Esophagus squamous epithelium (tissue), 5 donors: Measurements from ENCODE around the gene PDSS2. TPM values are rescaled to one million over a fixed set of nuclear protein-coding genes. Genes with fewer than 3 reads are reported as not detected.
"Not testable (repeated sequence)": the region's sequence is repeated elsewhere in the genome, so short reads cannot be mapped to it uniquely, and the experiment has no call there.

Source experiments
- DNase-seq: peaks from one replicate; lab custom pipeline; 2025; lab: John Stamatoyannopoulos, UW
- H3K27ac ChIP-seq, 4 donors: fragments of 200-600 bp; sonication (generic); one replicate each; pipeline ENCODE4 v1.5.1; 2016 to 2019; ENCODE audit warnings: mild to moderate bottlenecking in 1 of 4
- H3K27me3 ChIP-seq, 4 donors: fragments of 200-600 bp; sonication (generic); 1 replicate in 3 of 4; 2 replicates in 1 of 4; pipeline versions ENCODE4 v1.5.1 to v1.6.0; 2017 to 2021; ENCODE audit warnings: antibody characterized with exemption in 1 of 4
- H3K36me3 ChIP-seq, 3 donors: fragments of 200-600 bp; sonication (generic); one replicate each; pipeline ENCODE4 v1.5.1; 2016 to 2019
- H3K4me1 ChIP-seq, 3 donors: fragments of 200-600 bp; sonication (generic); one replicate each; pipeline ENCODE4 v1.5.1; 2017 to 2019
- H3K4me3 ChIP-seq, 4 donors: fragments of 200-600 bp; sonication (generic); 1 replicate in 3 of 4; 2 replicates in 1 of 4; pipeline ENCODE4 v1.5.1; 2016 to 2019; ENCODE audit warnings: mild to moderate bottlenecking in 2 of 4, moderate library complexity in 1 of 4
- H3K9me3 ChIP-seq, 3 donors: fragments of 200-600 bp; sonication (generic); one replicate each; pipeline ENCODE4 v1.5.1; 2016 to 2019
- CTCF ChIP-seq, 6 experiments: fragments of 450-650 bp in 4 of 6; fragments of 200-600 bp in 2 of 6; sonication (generic) in 2 of 6; IDR thresholded peaks; one replicate each; pipeline ENCODE4 v1.5.1; 2016 to 2019; ENCODE audit warnings: antibody characterized with exemption in 6 of 6, mild to moderate bottlenecking in 4 of 6, moderate library complexity in 4 of 6
- POLR2A ChIP-seq, 4 donors: fragments of 450-650 bp; IDR thresholded peaks; one replicate each; pipeline ENCODE4 v1.6.1; 2017; ENCODE audit warnings: antibody characterized with exemption in 4 of 4, mild to moderate bottlenecking in 4 of 4, moderate library complexity in 3 of 4
- WGBS, 2 donors: methylation state at CpG; one replicate each; pipeline ENCODE4 v1.1.5; 2018; 5-methylcytosine and 5-hydroxymethylcytosine counted together
- intact Hi-C: fragments of 100-400 bp; cut with DNase I; formaldehyde crosslinking; loops from one replicate; pipeline ENCODE4 v1.15.0; 2022
- total RNA-seq, 4 donors: library from RNA; depleted of rRNA; stranded (reverse); fragments of >200 nt; gene quantifications; one replicate each; pipeline ENCODE4 v1.1.0, GENCODE V29; 2016
- donor health status: DM: yes; HTN: yes; CAD: no.

PDSS2 gene
- total RNA-seq, 4 donors from 2014 or later, result 7.0 to 15.9 (median 12.3) TPM

- no peak for DNase-seq
Measured at GRCh38 chr6:107184435-107184834, 274.9 kb downstream of the PDSS2 start.

GRCh38 chr6:107180099-107180498 is 279.3 kb downstream of the PDSS2 start:
- 94 to 95% methylated on average over 2 of the region's 2 CpGs for WGBS, 2 donors
- H3K27ac ChIP-seq, result no peak overlapping the region

More at GRCh38 chr6:107184435-107184834, 274.9 kb downstream of the PDSS2 start:
- Histone ChIP-seq H3K27ac (no peak overlapping the region), H3K27me3 (no peaks in the 10 kb centered on the region), H3K4me3 (no peak overlapping the region), H3K9me3 (no peaks in the 10 kb centered on the region), H3K36me3 (peaks cover 0 to 30% (median 0%) of the 10 kb centered on the region in 3 donors), H3K4me1 (no peaks in the 10 kb centered on the region)
- WGBS, 2 donors, result 74 to 78% methylated on average over 1 of the region's 1 CpG
- TF ChIP-seq POLR2A (IDR thresholded peaks at IDR 0.05) (no peak), CTCF (IDR thresholded peaks at IDR 0.05) (no peak)
- intact Hi-C loops, result no loop called here

GRCh38 chr6:107179004-107179403 is 280.4 kb downstream of the PDSS2 start:
- Histone ChIP-seq H3K9me3 (no peaks in the 10 kb centered on the region), H3K27me3 (no peaks in the 10 kb centered on the region), H3K4me3 (no peak overlapping the region), H3K4me1 (no peaks in the 10 kb centered on the region), H3K36me3 (peaks cover 0 to 23% (median 0%) of the 10 kb centered on the region in 3 donors), H3K27ac (no peak overlapping the region)
- WGBS, 2 donors, result 94 to 95% methylated on average over 5 of the region's 5 CpGs
- DNase-seq, result no peak
- no peak for TF ChIP-seq POLR2A (IDR thresholded peaks at IDR 0.05)
- peak in 2 of 6 experiments; percentile 7 to 19 for TF ChIP-seq CTCF (IDR thresholded peaks at IDR 0.05)
- intact Hi-C loops, result no loop called here

More at GRCh38 chr6:107180099-107180498, 279.3 kb downstream of the PDSS2 start:
- TF ChIP-seq POLR2A (IDR thresholded peaks at IDR 0.05) (no peak), CTCF (IDR thresholded peaks at IDR 0.05) (no peak)
- intact Hi-C loops, result no loop called here
- no peaks in the 10 kb centered on the region for H3K27me3 ChIP-seq
- no peaks in the 10 kb centered on the region for H3K4me1 ChIP-seq
- no peaks in the 10 kb centered on the region for H3K9me3 ChIP-seq
- H3K4me3 ChIP-seq, result no peak overlapping the region
- DNase-seq, result no peak
- H3K36me3 ChIP-seq, result peaks cover 0 to 23% (median 0%) of the 10 kb centered on the region in 3 donors

- WGBS, 2 donors, result 89 to 93% methylated on average over 3 of the region's 3 CpGs
- TF ChIP-seq CTCF (IDR thresholded peaks at IDR 0.05) (no peak), POLR2A (IDR thresholded peaks at IDR 0.05) (no peak)
- DNase-seq, result no peak
- Histone ChIP-seq H3K9me3 (no peaks in the 10 kb centered on the region), H3K36me3 (peaks cover 0 to 4% (median 0%) of the 10 kb centered on the region in 3 donors), H3K4me1 (no peaks in the 10 kb centered on the region), H3K27me3 (no peaks in the 10 kb centered on the region), H3K4me3 (no peak overlapping the region), H3K27ac (no peak overlapping the region)
- intact Hi-C loops, result no loop called here
Measured at GRCh38 chr6:107173779-107174178, 285.6 kb downstream of the PDSS2 start.

GRCh38 chr6:107171513-107171912 is 287.9 kb downstream of the PDSS2 start:
- no peak for DNase-seq
- no peaks in the 10 kb centered on the region for H3K36me3 ChIP-seq
- intact Hi-C loops, result no loop called here
- no peak overlapping the region for H3K27ac ChIP-seq
- no peaks in the 10 kb centered on the region for H3K9me3 ChIP-seq
- H3K4me3 ChIP-seq, result no peak overlapping the region
- WGBS, 2 donors, result 93 to 100% methylated on average over 4 to 5 of the region's 5 CpGs
- H3K27me3 ChIP-seq, result no peaks in the 10 kb centered on the region
- H3K4me1 ChIP-seq, result no peaks in the 10 kb centered on the region
- no peak for TF ChIP-seq POLR2A (IDR thresholded peaks at IDR 0.05)
- TF ChIP-seq CTCF (IDR thresholded peaks at IDR 0.05), result no peak

- H3K4me3 ChIP-seq, H3K36me3 ChIP-seq, H3K4me1 ChIP-seq, H3K27ac ChIP-seq, intact Hi-C loops, DNase-seq, H3K9me3 ChIP-seq, H3K27me3 ChIP-seq: not testable (repeated sequence)
- 82 to 90% methylated on average over 3 of the region's 5 CpGs for WGBS, 2 donors
Measured at GRCh38 chr6:107164299-107164698, 295.1 kb downstream of the PDSS2 start.
